GM03348 (cell line): ENCODE measurements around the gene HSPBP1.

ENCODE experiments used
- DNase-seq: peaks from one replicate; pipeline ENCODE4 v3.0.0; 2012; ENCODE audit warnings: low spot score

The HSPBP1 gene

DNA sequence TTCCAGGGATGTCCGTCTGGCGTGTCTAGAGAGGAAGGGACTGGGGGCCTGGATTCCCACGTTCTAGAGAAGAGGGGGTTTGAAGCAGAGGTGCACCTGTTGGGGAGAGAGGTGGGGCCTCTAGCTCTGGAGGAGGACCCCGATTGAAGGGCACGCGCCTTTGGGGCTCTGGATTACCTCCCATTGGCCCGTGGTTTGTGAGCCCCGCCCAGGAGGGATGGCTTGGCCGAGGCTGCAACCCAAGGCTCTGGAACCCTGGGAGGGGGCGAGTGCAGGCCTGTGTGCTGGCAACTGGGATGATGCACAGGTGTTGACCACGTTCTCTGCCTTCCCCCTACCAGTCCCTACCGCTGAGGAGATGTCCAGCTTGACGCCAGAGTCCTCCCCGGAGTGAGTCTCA, 25.1 kb upstream of the HSPBP1 start:
- no peak for DNase-seq

DNA sequence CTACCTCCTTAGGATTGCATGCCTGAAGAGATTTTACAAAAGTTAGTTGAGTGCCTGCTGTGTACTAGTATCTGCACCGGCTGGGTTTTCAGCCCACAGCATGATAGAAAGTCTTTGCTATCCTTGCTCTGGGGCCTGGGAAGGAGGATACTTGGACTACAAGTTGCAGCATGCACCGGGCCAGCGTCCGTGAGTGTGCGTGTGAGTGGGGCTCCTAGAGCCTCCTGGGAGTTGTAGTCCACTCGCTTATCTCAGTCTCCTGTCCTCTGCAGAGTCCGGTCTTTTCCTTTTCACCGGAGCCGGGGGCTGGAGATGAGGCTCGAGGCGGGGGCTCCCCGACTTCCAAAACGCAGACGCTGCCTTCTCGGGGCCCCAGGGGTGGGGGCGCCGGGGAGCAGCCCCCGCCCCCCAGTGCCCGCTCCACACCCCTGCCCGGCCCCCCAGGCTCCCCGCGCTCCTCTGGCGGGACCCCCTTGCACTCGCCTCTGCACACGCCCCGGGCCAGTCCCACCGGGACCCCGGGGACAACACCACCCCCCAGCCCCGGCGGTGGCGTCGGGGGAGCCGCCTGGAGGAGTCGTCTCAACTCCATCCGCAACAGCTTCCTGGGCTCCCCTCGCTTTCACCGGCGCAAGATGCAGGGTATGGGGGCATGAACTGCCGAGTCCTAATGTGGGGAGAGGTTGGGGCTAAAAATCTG, 24.5 kb upstream of the HSPBP1 start:
- DNase-seq, result no peak

- DNase-seq, result no peak
Measured at GRCh38 chr19:55303477-55303876, 23.6 kb upstream of the HSPBP1 start.

DNA sequence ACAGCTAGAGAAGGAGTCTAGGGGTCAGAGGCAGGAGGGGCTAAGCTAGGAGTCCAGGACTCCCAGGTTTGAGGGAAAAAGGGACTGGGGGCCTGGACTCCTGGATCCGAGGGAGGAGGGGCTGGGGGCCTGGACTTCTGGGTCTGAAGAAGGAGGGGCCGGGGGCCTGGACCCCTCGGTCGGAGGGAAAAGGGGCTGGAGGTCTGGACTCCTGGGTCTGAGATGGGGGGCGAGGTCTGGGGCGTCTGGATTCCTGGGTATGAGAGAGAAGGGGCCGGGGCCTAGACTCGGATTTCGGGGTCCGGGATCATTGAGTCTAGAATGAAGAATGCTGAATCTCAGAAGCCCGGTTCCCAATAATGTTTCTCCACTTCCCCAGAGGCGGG, 22.4 kb upstream of the HSPBP1 start:
- no peak for DNase-seq

DNA sequence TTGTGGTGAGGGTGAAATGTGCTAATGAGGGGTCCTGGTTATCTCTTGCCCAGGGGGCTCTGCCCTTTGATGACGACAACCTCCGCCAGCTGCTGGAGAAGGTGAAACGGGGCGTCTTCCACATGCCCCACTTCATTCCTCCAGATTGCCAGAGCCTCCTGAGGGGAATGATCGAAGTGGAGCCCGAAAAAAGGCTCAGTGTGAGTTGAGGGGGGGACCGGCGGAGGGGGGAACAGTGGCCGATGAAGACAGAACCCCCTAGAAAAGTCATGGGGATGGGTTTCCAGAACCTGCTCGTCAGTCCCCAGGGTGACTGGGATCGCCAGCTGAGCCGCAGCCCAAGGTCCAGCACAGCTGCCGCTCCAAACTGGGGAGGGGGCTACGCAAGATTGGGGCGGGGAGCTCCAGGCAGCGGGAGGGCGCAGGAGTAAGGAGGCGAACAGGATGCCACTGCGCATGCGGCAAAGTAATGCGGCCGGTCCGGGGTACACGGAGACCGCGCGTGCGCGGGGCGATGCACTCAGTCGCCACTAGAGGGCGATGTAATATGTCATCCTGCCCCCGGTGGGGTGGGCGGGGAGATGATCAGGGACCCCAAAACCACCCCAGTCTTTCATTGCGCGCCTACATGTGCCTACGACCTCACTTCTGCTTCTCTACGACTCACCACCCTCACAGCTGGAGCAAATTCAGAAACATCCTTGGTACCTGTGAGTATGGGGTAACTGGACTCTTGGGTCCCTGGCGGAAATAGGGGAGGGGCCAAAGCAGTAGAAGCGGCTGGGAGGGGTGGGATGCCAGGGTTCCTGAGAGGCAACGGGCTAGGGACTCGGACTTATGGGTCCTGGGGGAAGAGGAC, 21.8 kb upstream of the HSPBP1 start:
- DNase-seq, result peak; percentile 99

- no peak for DNase-seq
Measured at GRCh38 chr19:55300886-55301458, 21.1 kb upstream of the HSPBP1 start.

DNA sequence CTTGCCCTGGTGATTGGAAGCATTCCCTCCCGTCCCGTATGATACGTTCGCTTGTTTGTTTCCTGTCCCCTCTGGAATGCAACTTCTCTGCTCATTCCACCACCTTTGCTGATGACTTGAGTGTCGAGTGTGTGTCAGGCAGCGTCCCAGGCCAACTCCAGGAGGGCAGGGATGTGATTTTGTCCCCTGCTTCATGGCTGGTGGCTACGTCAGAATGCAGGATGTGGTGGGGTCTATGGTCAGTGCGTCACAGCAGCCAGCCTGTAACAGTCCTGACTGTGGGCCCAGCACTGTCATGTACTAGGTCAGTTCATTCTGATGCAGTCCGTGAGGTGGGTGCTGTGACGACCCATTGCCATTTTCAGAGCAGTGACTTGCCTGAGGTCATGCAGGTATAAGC, 20.1 kb upstream of the HSPBP1 start:
- DNase-seq, result no peak

DNA sequence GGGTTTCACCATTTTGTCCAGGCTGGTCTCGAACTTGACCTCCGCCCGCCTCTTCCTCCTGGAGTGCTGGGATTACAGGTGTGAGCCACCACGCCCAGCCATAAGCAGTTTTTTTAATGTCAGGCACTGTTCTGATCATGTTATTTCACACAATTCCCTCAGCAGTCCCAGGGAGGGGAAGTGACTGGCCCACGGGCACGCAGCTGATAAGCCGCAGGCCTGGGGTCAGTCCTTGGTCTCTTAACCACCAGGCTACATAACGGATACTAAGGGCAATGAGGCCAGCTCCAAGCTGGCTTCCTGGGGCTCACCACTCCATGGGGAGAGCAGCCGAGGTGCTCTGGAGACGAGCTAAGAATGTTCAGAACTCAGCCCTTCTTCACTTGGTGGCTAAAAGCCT, 17.4 kb upstream of the HSPBP1 start:
- DNase-seq, result no peak

- DNase-seq, result no peak
Measured at GRCh38 chr19:55289117-55289796, 9.3 kb upstream of the HSPBP1 start.

DNA sequence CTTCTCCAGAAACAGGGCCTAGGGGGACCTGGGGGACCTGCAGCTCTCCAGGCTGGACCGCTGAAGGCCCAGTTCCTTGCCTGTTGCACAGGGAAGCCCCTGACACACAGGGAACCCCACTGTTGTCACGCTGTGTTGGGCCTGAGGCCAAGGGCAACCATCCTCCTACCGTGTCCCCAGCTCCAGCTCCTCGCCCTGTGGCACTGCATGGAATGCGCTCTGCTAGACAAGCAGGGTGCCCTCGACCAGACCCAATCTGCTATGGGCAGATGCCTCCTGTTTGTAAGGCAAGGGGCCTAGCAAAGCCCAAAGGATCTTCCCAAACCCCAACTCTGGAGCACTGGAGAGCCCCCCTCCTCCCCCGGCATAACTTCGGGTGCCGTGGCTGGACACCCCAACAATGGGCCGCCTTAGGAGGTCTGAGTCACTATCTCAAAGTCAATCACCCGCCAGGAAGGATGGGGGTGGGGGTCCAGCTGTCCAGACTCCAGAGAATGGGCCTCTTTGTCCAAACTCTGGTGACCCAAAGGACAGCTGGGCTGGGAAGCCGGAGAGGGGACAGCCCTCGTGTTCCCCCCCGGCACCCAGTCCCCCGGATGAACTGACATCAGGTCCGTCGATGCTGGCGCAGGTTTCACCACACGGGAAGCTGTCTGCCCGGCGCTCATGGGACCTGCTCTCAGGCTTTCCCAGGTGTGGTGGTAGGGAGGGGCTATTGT, 7.6 kb upstream of the HSPBP1 start:
- no peak for DNase-seq

GRCh38 chr19:55285229-55285890, 5.5 kb upstream of the HSPBP1 start:
- DNase-seq, result peak; percentile 47

GRCh38 chr19:55284405-55285058, 4.6 kb upstream of the HSPBP1 start:
- no peak for DNase-seq

DNA sequence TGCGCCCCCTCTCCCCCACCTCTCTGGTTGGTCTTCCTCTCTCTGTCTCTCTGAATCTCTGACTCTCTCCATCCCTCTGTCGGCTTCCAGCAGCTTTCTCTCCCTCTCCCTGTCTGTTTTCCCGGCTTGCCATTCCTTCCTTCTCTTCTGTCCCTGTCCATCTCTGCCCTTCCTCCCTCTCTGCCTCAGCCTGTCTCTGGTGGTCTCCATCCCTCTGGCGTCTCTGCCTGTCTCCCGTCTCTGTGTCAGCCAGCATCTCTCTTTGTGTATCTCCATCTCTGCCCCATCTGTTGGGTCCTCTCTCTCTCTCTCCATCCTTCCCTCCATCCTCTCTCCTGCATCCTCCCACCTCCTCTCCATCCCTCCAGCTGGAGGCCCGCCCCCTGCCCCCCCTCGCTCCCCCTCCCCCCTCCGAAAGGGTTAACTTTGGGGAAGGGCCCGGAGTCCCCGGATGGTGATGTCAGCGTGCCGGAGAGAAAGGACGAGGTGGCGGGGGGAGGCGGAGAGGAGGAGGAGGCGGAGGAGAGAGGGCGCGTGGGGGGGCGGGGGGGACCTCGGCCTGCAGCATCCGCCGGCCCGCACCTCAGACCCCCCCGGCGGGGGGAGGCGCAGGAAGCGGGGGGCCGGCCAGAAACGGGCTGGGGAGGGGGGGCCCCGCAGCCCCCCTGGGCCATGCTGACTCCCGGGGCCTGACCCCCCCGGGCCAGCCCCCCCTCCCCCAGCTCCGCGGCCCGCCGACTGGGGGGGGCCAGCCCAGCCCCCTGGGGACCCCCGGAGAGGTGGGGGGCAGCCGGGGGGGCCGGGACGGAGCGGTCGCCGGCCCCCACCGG, 3.9 kb upstream of the HSPBP1 start, which contains the start of gene BRSK1:
BRSK1 (plus strand) TSS at position 450 of the 830 bp plus-strand sequence. CDS start 446 bp downstream, outside the sequence.
- DNase-seq, result peak; percentile 77

DNA sequence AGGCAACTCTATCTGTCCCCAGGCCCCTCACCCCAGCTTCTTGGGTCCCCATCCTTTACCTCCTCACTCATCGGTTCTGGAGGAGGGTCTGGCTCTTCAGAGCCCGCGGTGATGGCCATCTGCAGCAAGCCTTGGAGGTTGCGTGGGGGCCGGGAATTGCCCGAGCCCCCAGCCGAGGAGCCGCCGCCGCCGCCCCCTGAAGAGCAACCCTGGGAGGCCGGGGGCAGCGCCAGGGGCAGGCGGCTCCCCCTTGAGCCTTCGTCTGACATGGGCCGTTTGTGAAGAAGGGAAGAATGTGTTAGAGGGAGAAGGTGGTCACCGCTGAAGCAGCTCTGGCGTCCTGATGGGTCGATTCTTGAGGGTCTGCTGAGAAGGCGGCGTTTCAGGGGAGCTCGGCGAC, 570 bp downstream of the HSPBP1 start:
- DNase-seq, result no peak

GRCh38 chr19:55278391-55279135, 1.3 kb downstream of the HSPBP1 start:
- DNase-seq, result no peak

- no peak for DNase-seq
Measured at GRCh38 chr19:55277494-55277893, 2.4 kb downstream of the HSPBP1 start.

- no peak for DNase-seq
Measured at GRCh38 chr19:55276720-55277430, 3.0 kb downstream of the HSPBP1 start.
